Nephron progenitor cell (in vitro differentiated cells): ENCODE measurements around the gene ITGA2.
A peak's percentile ranks its signal among the peaks of the same experiment; 100 is the strongest.

ENCODE experiments used
- DNase-seq: peaks from one replicate; pipeline ENCODE4 v3.0.0; 2021
- H3K27ac Mint-ChIP-seq: 2 replicates; pipeline ENCODE4 v1.8.0; 2021; ENCODE audit warnings: mild to moderate bottlenecking, moderate library complexity, mixed read lengths
- H3K27me3 Mint-ChIP-seq: 2 replicates; pipeline ENCODE4 v1.8.0; 2021; ENCODE audit warnings: mild to moderate bottlenecking, low read depth, mixed read lengths; ENCODE audit not compliant: poor library complexity
- H3K36me3 Mint-ChIP-seq: 2 replicates; pipeline ENCODE4 v1.8.0; 2021; ENCODE audit warnings: low read depth, mixed read lengths
- H3K4me1 Mint-ChIP-seq: 2 replicates; pipeline ENCODE4 v1.8.0; 2021; ENCODE audit warnings: mixed read lengths
- H3K4me3 Mint-ChIP-seq: 2 replicates; pipeline ENCODE4 v1.8.0; 2021; ENCODE audit warnings: mild to moderate bottlenecking, moderate library complexity, mixed read lengths
- H3K9me3 Mint-ChIP-seq: 2 replicates; pipeline ENCODE4 v1.8.0; 2021; ENCODE audit warnings: mild to moderate bottlenecking, moderate library complexity, mixed read lengths
- TF ChIP-seq, protein P1 (sequence below): fragments of 200-600 bp; sonication (generic); IDR thresholded peaks from 2 replicates; pipeline ENCODE4 v1.5.0; 2021; ENCODE audit warnings: antibody characterized with exemption

ITGA2 gene

DNA sequence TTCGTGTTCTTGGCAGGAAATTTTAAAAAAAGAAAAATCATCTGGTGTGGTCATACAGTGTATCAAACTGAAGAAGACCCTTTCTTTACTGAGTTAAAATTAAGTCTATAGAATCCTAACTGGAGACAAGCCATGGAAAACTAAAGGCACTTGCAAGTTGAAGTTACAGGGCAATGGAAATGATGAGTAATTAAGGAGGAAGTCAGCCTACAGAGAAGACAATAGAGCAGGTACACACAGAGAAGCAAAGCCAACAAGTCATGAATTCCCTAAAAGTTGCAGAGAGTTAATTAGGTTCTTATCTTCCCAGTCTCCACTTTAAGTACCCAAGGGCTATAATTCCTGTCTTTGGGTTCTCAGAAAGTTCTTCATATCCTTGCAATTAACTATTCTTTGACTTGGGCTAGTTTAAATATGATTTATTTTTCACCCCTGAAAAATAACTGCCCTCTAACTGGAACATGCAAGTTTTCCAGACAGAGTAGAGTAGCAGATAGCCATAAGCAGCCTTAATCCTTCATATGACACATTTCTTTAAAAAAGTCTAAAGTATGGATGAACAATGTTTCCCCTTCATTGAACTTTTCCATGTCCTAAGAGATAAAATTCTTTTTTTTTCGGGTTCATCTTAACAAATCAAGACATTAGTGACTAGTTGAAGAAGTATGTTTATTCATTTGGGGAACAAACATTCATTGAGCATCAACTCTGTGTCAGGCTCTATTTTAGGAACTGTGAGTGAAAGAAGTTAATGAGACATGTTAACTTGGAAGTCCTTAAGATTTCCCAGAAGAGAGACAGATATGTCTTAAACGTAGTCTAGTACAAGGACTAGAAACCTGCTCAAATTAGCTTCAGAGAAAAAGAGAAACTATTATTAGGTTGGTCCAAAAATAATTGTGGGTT lies 5.2 kb upstream of the ITGA2 start:
- Mint-ChIP-seq H3K4me3 (no peak overlapping the region), H3K4me1 (no peaks in the 10 kb centered on the region), H3K36me3 (peaks cover 10% of the 10 kb centered on the region), H3K9me3 (peaks cover 21% of the 10 kb centered on the region), H3K27ac (no peak overlapping the region), H3K27me3 (peaks cover 52% of the 10 kb centered on the region)
- TF ChIP-seq, protein P1, sequence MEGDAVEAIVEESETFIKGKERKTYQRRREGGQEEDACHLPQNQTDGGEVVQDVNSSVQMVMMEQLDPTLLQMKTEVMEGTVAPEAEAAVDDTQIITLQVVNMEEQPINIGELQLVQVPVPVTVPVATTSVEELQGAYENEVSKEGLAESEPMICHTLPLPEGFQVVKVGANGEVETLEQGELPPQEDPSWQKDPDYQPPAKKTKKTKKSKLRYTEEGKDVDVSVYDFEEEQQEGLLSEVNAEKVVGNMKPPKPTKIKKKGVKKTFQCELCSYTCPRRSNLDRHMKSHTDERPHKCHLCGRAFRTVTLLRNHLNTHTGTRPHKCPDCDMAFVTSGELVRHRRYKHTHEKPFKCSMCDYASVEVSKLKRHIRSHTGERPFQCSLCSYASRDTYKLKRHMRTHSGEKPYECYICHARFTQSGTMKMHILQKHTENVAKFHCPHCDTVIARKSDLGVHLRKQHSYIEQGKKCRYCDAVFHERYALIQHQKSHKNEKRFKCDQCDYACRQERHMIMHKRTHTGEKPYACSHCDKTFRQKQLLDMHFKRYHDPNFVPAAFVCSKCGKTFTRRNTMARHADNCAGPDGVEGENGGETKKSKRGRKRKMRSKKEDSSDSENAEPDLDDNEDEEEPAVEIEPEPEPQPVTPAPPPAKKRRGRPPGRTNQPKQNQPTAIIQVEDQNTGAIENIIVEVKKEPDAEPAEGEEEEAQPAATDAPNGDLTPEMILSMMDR: no peak
- DNase-seq: no peak

DNA sequence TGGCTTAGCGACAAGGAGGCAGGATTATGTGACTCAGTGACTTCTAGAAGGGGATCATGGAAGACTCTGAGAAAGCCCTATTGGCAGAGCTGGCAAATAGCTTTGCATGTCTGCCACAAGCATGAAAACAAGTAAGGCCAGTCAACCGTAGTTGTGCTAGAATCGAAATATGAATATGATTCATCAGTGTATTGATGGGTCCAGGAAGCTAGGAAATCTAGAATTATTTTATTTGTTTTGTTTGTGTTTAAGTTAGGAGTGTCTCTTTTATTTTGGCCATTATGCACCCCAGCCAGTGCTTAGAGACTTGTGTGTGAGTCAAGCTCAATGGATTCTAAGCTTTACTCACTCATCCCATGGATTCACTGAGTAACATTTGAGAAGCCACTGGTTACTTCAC lies 3.8 kb upstream of the ITGA2 start:
- no peak overlapping the region for H3K4me3 Mint-ChIP-seq
- TF ChIP-seq, protein P1: no peak
- H3K9me3 Mint-ChIP-seq: peaks cover 19% of the 10 kb centered on the region
- peaks cover 5% of the 10 kb centered on the region for H3K4me1 Mint-ChIP-seq
- H3K27me3 Mint-ChIP-seq: peaks cover 61% of the 10 kb centered on the region
- H3K27ac Mint-ChIP-seq: no peak overlapping the region
- peaks cover 10% of the 10 kb centered on the region for H3K36me3 Mint-ChIP-seq
- no peak for DNase-seq

DNA sequence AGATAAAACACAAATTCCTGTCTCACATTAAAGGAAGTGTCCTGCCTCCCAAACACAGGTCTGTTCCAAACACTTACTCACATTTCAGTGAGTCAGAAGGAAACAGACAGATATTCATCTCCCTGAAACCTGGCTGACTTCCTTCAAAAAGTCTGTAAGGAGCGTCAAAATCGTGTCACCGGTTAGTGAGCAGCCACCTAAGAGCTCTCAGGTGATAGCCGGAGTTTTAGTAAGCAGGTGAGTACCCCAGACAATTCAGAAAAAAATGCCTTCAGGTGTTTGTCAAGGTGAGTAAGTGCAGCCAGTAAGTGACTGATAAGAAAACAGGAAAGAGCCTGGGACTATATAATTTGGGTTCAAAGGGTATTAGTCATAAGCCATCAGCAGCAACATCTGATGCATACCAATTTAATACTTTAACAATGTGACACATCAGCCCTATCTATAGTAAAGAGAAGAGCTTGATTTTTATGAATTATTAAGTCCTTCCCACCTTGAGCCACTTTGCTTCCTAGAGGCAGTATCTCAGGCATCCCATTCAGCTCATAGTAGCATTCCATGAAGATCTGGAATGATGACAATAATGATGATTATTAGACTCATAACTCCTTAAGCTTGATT lies 1.3 kb upstream of the ITGA2 start:
- Mint-ChIP-seq H3K4me1 (peaks cover 6% of the 10 kb centered on the region), H3K9me3 (peaks cover 19% of the 10 kb centered on the region), H3K4me3 (no peak overlapping the region), H3K36me3 (peaks cover 10% of the 10 kb centered on the region), H3K27me3 (peaks cover 82% of the 10 kb centered on the region), H3K27ac (no peak overlapping the region)
- TF ChIP-seq, protein P1: no peak
- DNase-seq: no peak

DNA sequence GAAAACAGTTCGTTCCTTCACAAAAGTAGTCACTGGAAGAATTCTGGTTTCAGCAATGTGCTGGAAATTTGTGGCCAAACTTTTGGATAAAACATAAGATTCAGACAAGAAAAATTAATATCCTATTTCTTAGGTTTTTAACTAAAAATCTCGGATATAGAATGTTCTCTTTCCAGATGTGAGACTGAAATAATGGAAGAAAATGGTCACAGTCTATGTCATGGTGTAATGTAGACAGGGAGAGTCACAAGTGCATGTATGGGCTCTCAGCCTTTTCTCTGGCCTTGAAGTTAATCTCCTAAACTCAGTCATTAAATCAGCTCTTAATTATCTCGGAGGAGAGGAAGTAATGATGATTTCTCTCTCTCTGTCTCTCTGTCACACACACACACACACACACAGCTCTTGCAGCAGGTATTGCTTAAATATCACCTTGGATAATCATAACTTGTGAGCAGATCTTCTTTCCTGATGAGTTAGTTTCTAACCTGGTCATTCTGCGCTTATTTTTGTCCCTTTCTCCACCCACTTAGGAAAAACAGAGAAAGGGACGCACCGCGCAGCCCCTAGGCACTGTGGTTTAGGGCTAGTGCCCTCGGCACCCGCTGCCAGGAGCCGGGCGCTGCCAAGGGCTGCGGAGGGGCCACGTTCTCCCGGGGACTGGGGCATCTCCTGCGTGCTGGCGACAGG lies 672 bp upstream of the ITGA2 start:
- peaks cover 89% of the 10 kb centered on the region for H3K27me3 Mint-ChIP-seq
- peaks cover 19% of the 10 kb centered on the region for H3K9me3 Mint-ChIP-seq
- DNase-seq: no peak
- peaks cover 10% of the 10 kb centered on the region for H3K36me3 Mint-ChIP-seq
- H3K27ac Mint-ChIP-seq: no peak overlapping the region
- peak overlapping the region; percentile 77 for H3K4me3 Mint-ChIP-seq
- H3K4me1 Mint-ChIP-seq: peaks cover 6% of the 10 kb centered on the region
- TF ChIP-seq, protein P1: no peak

DNA sequence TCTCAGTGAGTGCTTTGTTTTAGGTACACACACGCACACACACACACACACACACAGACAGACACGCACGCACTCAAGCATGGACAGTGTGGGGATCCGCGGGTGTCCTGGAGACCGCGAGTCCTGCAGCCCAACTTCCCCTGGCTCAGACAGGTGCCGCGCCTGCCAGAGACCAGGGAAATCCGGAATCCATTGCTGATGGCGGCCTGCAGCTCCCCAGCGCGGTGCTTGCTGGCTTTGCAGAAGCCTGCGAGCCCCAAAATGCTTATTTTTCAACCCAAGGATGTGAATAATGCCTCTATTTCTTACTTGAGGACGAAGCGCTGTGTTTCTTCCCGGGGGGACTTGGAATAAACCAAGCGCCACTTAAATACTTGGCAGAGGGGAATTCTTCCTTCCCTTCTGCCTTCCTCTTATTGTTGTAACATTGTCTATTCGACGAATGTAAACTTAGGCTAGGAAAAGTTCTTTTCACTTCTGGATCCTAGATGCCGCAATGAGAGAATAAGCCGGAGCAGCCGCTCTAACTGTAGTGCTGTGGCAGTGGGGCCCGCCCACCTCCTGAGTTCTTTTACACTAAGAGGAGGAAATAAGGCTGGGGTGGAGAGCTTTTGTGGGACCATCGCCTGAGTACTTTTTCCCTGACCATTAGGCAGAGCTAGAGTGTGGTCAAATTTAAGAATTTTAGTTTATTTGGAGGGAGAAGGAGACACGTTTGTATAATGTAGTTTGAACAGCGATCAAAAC lies 802 bp downstream of the ITGA2 start:
- peak; percentile 39 for DNase-seq
- Mint-ChIP-seq H3K4me3 (peak overlapping the region; percentile 84), H3K4me1 (peaks cover 6% of the 10 kb centered on the region), H3K9me3 (peaks cover 19% of the 10 kb centered on the region), H3K27ac (no peak overlapping the region), H3K27me3 (peaks cover 80% of the 10 kb centered on the region), H3K36me3 (peaks cover 10% of the 10 kb centered on the region)
- TF ChIP-seq, protein P1: no peak
